ENCODE data around the gene TXNRD2. TPM values are rescaled to one million over a fixed set of nuclear protein-coding genes. Genes with fewer than 3 reads are reported as not detected.

Gene TXNRD2
- total and polyA plus RNA-seq, 2 of the 4 experiments (the other 2 are of a cell fraction), result 15.6 to 25.7 TPM

DNA sequence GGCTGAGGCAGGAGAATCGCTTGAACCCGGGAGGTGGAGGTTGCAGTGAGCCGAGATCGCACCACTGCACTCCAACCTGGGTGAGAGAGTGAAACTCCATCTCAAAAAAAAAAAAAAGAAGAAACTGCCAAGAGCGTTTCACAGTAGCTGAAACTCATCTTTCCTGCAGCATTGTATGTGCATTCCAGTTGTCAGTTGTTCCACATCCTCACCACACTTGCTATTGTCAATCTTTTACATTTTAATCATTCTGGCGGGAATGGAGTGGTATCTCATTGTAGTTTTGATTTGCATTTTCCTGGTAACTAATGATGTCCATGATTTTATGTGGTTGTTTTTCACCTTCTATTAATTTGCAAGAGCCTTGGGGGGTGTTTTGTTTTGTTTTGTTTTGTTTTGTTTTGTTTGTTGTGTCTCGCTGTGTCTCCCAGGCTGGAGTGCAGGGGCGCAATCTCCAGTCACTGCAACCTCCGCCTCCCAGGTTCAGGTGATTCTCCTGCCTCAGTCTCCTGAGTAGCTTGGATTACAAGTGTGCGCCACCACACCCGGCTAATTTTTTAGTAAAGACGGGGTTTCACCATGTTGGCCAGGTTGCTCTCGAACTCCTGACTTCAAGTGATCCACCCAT lies 78.9 kb downstream of the TXNRD2 start:
- H2BK5ac ChIP-seq (ENCODE audit: low read depth, low read length, poor library complexity, severe bottlenecking), result no peak overlapping the region
- no peak overlapping the region for H3K23ac ChIP-seq (ENCODE audit: low read depth, low read length)
- H3K27me3 ChIP-seq (ENCODE audit: control insufficient read depth, insufficient read depth, low read length), result no peaks in the 10 kb centered on the region
- no peak overlapping the region for H3K14ac ChIP-seq (replicated peaks; ENCODE audit: low read depth, low read length)
- no peak overlapping the region for H3K4ac ChIP-seq (ENCODE audit: low read depth, low read length)
- H4K5ac ChIP-seq (ENCODE audit: low read depth, low read length), result no peak overlapping the region
- no peak overlapping the region for H2BK15ac ChIP-seq (ENCODE audit: low read depth, low read length)
- no peak overlapping the region for H3K18ac ChIP-seq (ENCODE audit: low read depth, low read length)
- no peak overlapping the region for H4K91ac ChIP-seq (ENCODE audit: insufficient read depth, low read depth, low read length)
- ATAC-seq (ENCODE audit: low read depth) (no peak), DNase-seq (no peak)
- no peak overlapping the region for H2AK5ac ChIP-seq (ENCODE audit: low read depth, low read length)
- H3K4me3 ChIP-seq (ENCODE audit: insufficient read depth, low read depth, low read length), result no peak overlapping the region
- H3K27ac ChIP-seq (ENCODE audit: insufficient read depth, low read length), result no peak overlapping the region
- H3K4me2 ChIP-seq (ENCODE audit: low read depth, low read length), result no peak overlapping the region
- H3K56ac ChIP-seq (ENCODE audit: extremely low read depth, insufficient read depth, low read length), result no peak overlapping the region
- no peak overlapping the region for H4K8ac ChIP-seq (ENCODE audit: low read depth in 2 of 2, low read length in 2 of 2)
- intact Hi-C loops (cut with micrococcal nuclease) (no loop called here), dilution Hi-C loops (cut with HindIII; ENCODE audit: low sequenced_read_pairs, unreplicated experiment) (no loop called here), in situ Hi-C loops (cut with MboI; ENCODE audit: low sequenced_read_pairs) (no loop called here)
- no peak overlapping the region for H2BK120ac ChIP-seq (ENCODE audit: low read depth, low read length)
- ChIA-PET CTCF (no interaction called here), POLR2A (ENCODE audit: unreplicated experiment) (no interaction called here)
- H3K9me1 ChIP-seq (ENCODE audit: insufficient read depth, low read length), result no peaks in the 10 kb centered on the region
- no peaks in the 10 kb centered on the region for H3K79me1 ChIP-seq (ENCODE audit: low read depth in 1 of 2, low read length in 2 of 2)
- no peak overlapping the region for H2AK9ac ChIP-seq (replicated peaks; ENCODE audit: low read depth, low read length, poor library complexity)
- H2BK20ac ChIP-seq (ENCODE audit: low read depth, low read length), result no peak overlapping the region
- 93% methylated on average over 3 of the region's 13 CpGs; no CpG with 5 or more reads in 1 of the 2 experiments for WGBS, 2 experiments (ENCODE audit: extremely low coverage in 2 of 2, insufficient read length in 1 of 2)
- H3K36me3 ChIP-seq (ENCODE audit: control insufficient read depth, insufficient read depth, low read length), result no peaks in the 10 kb centered on the region
- H3K4me1 ChIP-seq (ENCODE audit: control insufficient read depth, insufficient read depth, low read length), result no peaks in the 10 kb centered on the region
- no peak for TF ChIP-seq RCOR1 (IDR thresholded peaks at IDR 0.05; ENCODE audit: insufficient replicate concordance, low read length)
- TF ChIP-seq RAD21 (IDR thresholded peaks at IDR 0.05; ENCODE audit: low read length), result no peak
- TF ChIP-seq NFE2L2 (IDR thresholded peaks at IDR 0.05; ENCODE audit: low read depth, low read length), result no peak
- BruUV-seq (replicated peaks), result no TSS peak
- H3K9ac ChIP-seq (ENCODE audit: low read depth, low read length), result no peak overlapping the region
- no peaks in the 10 kb centered on the region for H4K20me1 ChIP-seq (ENCODE audit: insufficient read depth, low read length)
- no peaks in the 10 kb centered on the region for H3K9me3 ChIP-seq (ENCODE audit: control insufficient read depth, insufficient read depth, low read length)
- no peak overlapping the region for H2AFZ ChIP-seq (replicated peaks; ENCODE audit: low read length, poor library complexity)

All from IMR-90 (cell line).